Measurements from ENCODE around the gene NDEL1. TPM values are rescaled to one million over a fixed set of nuclear protein-coding genes. Genes with fewer than 3 reads are reported as not detected.
A peak's percentile ranks its signal among the peaks of the same experiment; 100 is the strongest.

NDEL1 gene
- polyA plus RNA-seq, 12 donors, result 38.3 to 97.3 (median 58.0) TPM; not detected in 1

DNA sequence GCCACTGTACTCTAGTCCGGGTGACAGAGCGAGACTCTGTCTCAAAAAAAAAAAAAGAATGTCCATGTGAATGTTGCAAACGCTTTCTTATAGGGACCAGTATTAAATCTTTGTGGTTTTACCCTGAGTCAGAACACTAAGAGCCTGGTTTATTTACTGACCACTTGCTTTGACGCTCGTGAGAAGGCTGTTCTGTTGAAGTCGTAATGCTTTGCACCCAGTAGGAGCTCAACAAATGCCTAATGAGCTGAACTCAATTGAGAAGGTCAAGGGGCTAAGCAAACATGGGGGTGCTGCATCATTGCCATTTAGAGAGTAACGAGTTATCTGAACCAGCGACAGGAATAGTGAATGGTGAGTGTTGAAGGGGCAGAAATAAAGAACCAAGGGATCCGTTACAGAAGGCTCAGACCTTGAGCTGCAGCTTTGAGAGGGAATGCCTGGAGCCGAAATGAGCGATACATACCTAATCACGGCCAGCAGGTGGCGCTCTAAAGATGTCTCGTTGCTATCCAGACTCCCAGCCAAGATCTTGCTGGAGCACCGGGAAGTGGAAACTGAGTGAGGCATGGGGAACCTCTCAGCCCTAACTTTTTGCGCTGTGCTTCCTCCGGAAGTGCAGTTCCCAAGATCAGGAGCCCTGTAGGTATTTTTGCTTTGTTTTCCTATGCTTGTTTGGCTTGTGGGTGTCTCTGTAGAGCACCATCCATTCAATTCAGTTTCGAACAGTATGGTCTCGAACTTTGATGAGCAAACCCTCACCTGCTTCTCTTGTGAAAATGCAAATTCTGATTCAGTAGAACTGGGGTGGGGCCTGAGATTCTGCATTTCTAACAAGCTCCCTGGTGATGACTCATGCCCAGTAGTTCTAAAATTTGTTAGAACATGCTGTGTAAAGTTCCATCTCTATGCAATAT lies 25.5 kb upstream of the NDEL1 start:
- DNase-seq, result peak; percentile 94

DNA sequence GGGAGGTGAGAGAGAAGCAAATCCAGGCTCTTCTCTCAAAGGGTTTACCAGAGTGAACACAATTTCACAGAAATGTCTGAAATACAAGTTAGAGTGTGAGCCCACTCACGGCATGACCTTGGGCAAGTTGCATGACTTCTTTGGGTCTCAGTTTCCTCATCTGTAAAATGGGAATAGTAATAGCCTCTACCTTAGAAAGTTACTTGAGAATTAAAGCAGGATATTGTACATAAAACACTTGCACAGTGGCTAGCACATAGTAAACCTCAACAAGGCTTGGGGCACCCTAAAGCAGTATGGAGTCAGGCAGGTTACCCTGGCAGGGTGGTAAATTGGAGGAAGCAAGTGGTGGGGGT lies 24.8 kb upstream of the NDEL1 start:
- no peak for DNase-seq

DNA sequence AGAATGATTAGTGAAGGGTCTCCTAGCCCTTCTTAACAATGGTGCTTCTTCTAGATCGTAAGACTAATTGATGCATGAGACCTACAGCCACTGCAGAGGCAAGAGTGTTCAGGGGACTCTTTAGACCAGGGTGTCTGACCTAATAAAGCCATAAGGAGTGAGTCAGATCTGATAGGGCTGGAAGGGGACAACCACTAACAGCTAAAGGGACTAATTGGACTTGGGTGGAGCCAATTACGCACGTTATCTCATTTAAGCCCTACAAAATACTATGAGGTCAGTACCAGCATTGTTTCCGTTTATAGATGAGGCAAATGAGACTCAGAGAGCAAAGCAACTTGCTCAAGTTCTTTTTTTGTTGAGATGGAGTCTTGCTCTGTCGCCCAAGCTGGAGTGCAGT lies 23.6 kb upstream of the NDEL1 start:
- DNase-seq, result no peak

DNA sequence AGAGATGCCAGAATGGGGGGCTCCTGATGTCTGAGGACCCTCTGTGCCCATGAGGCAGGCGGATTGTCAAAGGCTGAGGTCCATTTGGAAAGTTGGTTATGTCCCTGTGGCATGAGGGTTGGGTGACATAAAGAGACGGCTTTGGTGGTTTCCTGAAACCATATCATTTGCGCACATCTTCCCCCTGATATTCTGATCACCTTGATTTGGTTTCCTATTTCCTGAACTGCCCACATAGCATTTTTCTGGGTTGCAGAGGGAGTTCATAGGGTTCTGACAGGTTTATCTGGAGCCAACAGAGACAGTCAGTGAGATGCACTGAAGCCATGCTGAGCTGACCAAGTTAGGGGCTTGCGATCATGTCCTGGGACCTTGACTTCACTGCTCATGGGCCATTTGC lies 22.4 kb upstream of the NDEL1 start:
- DNase-seq, result no peak

DNA sequence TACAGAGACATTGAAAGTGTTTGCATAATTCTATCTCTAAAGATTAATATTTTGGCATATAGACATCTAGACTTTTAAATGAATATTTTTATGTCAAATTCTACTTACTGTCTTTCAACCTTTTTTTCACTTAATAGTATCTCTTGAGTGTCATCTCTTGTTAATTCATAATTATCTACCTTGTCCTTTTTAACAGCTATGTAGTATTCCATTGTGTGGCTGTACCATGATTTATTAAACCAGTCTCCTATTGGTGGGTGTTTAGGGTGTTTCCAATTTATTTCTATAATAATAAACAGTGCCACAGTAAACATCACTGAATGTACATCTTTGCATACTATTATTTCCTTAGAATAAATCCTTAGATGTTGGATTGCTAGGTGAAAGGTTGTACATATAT lies 21.7 kb upstream of the NDEL1 start:
- no peak for DNase-seq

DNA sequence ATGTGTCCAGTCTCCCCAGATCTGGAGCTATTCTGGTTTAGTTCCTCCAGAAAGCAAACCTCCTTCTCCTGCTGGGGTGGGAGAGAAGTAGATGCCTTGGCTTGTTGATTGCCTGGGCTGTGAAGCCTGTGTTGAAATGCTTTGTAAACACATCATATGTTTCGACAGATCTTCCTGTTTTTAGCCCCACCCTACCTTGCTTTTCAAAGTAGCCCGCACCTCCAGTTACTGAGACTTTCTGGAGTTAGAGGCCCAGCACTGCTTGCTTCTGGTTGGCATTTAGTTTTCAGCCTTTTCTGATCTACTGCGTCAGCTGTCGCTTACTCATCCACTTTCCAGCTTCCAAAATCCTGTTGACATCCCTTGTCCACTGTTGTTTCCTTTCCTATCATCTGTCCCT lies 17.9 kb upstream of the NDEL1 start:
- DNase-seq, result no peak

DNA sequence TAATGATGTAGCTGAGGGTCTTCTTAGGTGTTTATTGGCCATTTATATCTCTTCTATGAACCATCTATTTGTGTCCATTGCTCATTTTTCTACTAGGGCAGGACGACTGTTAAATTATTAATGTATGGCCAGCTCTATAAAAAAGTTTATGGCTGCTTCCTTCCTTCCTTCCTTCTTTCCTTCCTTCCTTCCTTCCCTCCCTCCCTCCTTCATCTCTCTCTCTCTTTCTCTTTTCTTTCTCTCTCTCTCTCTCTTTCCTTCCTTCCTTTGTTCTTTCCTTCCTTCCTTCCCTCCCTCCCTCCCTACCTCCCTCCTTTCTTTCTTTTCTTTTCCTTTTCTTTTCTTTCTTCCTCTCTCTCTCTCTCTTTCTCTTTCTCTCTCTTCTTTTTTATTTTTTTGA lies 17.2 kb upstream of the NDEL1 start:
- no peak for DNase-seq

DNA sequence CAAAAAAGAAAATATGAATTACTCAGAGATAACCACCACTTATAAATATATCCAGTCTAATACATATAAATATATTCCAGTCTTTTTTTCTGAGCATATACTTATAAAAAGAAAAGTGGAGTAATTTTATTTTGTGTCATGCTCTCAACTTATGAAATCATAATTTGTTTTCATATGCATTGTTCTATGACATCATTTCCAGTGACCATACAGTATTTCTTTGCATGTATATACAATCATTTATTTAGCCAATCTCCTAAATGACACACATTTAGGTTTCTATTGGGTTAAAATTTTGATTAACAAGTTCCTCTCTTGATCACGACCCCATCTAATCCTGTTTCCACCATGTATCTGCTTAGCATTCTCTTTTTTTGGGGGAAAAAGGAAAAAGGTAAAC lies 16.4 kb upstream of the NDEL1 start:
- no peak for DNase-seq

DNA sequence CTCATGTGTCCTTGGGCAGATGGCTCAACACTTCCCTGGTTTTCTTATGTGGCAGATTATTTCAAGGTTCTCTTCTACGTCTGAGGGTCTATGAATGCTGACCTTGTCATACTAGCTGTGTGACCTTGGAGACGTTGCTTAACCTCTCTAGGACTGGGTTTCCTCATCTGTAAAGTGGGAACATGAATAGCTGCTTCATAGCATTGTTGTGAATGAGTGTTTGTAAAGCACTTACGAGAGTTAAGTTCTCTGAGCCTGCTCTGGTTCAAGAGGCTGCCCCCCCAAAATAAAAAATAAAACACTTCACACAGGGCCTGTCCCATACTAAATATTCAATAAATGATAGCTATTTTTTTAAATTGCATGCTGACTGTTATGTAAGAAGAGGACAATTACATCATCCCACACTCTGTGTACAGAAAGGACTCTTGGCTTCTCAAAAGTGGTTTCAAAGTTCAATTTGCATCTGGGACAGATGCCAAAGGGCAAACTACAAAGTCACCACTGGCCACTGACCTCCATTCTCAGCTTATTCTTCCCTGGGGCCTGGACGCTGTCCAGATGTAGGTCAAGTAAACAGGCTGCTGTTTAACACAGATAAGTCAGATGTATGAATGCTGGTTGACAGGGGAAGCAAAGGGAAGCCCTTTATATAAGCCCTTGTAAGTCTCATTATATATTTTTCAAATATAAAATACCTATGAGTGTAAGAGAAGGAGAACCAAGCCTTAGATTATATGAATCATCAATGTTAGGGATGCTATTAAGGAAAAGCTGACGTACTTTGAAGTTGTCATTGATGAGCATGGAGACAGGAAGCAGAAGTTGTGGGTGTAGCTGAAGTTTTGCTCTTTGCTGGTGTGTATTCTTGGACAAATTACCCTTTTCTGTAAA lies 15.4 kb upstream of the NDEL1 start:
- peak; percentile 19 for DNase-seq

DNA sequence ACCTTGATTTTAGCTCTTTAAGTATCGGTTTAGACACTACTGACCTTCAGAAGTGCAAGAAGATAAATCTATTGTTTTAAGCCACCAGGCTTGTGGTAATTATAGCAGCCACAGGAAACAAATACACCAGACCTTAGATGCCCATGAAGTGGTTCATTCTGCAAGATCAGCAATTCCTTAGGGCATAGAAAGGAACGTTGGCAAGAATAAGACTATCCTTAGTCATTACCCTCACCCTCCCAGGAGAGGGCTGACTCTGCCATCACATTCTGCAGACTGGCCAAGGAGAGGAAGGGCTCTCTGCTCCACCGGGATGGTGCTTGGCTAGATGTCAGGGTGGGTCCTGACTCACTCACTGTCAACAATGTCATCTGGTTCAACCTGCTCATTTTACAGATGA lies 14.1 kb upstream of the NDEL1 start:
- no peak for DNase-seq

DNA sequence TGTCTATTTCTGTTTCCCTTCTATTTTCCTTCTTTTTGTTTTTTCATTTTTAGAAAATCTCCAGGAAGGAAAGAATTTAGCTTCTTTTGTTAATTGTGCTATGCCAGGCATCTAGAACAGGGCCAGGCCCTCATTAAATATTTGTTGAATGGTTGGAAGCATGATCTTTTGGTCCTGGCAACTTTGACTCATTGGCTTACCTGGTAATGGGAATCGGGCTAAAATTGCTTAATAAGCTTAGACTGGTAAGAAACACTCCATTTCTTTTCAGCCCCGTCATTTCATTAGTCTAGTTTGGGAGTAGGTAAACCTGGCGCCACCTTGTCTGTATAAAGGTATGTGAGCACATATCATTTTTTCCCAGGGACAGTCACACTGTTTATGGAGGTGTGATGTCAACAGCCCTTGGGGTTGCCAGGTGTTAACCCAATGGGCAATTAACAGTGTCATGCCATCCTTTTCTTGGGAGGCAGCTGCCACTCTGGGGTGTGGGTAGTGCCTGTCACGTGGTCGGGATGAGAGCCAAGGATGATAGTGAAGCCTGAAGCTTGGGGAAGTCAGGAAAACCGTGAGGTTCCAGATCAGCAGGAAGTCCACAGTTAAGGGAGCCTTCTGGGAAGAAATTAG lies 9.5 kb upstream of the NDEL1 start:
- DNase-seq, result no peak

DNA sequence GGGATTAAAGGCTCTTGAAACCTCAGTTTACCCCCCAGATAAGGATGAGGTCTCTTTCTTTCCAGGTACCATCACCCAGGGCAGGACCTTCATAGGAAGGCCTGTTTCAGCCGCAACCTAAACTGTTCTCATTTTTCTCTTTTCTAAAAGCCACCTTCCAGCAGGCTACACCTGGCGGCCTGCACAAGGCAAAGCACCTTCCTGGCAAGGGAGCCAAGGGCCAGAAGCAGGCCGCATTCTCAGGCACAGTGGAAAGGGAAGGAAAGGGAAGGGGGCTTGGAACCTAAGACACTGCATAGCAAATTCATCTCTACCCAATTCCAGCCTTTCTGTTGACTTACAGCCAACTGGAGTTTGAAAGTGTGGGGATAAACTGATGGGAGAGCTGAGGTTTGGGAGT lies 8.9 kb upstream of the NDEL1 start:
- DNase-seq, result no peak

DNA sequence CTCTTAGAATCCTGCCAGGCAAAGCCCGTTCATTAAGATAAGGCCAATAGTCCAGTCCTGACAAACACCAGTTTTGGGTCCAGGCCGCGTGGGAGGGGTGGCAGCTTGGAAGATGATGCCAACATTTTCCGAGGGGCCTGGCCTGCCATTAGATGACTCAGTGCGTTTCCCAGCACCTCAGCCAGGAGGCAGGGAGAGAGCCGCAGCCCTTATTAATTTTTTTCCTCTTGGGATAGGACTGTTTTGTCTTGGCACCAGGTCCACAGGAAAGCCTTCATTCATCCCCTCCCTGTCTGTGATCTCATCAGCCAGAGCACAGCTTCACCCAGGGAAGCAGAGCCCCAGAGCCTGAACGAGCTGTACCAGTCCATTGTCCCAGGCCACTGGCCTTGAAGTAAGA lies 4.7 kb upstream of the NDEL1 start:
- no peak for DNase-seq

DNA sequence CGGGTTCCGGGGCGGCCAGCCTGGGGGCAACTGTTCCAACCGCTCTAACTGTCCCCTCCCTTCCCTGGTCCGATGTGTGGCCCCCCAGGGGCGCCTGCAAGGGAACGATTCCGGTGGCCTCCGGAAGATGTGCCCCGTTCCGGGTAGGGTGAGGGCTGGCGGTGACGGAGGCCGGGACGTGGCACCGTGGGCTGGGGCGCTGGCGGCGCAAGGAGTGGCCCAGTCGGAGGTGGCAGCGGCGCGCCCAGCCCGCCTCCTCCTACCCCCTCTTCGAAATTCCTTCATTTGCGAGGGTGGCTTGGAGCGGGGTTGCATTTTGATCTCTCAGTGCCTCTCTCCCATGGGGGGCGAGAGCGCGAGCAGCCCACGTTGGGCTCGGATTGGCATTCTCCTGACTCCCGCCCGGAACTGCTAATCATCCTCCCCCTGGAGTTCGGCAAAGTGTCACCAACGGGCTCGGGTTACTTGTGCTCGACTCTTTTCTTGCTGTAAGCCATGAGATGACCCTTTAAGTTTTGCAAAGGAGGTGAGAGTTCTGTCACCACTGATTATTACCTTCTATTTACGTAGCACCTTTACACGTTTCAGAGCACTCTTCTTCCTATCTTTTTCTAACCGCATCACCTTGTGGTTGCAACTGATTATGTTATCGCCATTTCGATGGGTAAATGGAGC lies 622 bp downstream of the NDEL1 start:
- peak; percentile 64 for DNase-seq

DNA sequence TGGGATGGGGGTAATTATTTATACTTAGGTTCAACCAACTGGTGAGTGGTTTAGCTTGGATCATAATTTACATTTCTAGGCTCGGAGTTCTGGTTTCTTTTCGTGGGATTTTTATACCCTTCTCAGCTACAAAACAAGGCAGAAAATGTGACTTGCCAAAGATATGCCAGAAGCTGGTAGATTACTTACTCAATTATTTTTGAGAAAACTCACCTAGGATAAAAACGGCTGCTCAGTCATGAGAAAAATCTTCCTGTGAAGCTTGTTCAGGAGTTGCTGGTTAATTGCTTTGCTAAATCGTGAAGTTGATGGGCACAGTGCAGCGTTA lies 1.1 kb downstream of the NDEL1 start:
- DNase-seq, result peak; percentile 8

DNA sequence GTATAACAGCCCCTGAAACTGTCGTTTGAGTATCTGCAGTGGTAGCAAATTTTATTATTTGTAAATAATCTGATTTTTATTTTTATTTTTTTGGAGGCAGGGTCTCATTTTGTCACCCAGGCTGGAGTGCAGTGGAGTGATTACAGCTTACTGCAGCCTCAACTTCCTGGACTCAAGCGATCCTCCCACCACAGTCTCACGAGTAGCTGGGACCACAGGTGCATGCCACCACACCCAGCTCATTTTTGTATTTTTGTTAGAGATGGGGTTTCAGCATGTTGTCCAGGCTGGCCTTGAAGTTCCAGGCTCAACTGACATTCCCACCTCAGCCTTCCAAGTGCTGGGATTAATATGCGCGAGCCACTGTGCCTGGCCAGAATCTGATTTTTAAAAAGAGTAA lies 2.8 kb downstream of the NDEL1 start:
- DNase-seq, result no peak

DNA sequence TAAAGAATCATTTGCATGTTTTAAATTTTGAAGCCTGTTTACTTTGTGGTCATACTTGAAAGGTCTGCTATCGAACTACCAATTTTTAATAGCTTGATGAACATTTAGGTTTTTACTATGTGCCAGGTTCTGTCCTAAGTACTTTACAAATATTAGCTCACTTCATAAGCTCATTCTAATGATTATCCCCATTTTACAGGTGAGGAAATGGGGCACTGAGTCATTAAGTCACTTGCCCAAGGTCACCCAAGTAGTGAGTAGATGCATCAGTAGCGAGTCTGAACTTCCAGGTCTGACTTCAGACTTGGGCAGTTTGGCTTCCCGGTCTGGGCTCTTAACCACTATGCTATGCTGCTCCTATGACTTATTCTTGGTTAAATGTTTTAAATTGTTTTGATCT lies 4.0 kb downstream of the NDEL1 start:
- no peak for DNase-seq

DNA sequence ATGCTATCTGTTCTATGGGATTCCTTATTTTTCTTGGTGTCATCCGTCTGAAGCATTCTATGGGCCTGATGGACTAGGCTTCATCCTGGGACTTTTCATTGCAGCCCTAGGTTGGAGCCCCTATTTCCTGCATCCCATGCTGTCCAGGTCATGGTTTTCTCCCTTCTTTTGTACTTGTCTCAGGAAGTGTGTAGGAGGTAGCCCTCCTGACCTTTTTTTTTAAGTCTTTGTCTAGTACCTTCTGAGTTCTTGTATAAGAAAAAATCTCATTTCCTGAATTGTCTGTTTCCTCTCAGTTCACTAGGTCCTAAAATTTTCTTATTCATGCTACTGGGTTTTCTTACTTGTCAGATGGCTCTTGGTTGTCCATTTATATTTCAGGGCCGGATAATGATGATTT lies 6.0 kb downstream of the NDEL1 start:
- no peak for DNase-seq

DNA sequence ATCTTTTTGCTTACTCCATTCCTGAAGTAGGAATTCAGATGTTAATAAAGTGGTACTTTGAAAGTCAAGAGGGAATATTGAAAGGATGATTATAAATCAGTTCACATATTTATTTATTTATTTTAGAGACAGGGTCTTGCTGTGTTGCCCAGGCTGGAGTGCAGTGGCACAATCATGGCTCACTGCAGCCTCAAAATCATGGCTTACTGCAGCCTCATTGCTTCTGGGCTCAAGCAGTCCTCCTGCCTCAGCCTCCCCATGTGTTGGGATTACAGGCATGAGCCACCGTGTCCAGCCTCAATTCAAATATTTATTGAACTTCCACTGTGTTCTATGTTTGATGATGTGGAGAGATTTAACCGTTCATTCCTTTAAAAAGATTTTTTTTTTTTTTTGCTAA lies 6.6 kb downstream of the NDEL1 start:
- DNase-seq, result no peak

DNA sequence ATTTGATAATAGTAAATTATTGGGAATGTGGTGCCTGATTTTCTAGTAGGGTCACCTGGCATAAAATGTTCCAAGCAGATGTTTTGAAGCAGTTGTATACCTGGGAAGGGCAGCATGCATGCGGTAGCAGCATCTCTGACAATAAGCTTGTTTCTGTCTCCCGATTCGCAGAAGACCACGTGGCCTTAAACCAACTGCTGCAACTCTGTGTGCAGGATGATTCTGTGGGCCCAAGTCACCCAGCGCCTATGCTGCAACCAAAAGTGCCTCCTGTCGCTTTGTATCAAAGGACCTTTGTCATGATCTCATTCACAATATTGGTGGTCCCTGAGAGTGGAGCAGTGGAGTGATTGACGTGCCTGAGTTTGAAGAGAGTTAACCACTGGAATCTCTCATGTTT lies 8.1 kb downstream of the NDEL1 start:
- DNase-seq, result no peak

DNA sequence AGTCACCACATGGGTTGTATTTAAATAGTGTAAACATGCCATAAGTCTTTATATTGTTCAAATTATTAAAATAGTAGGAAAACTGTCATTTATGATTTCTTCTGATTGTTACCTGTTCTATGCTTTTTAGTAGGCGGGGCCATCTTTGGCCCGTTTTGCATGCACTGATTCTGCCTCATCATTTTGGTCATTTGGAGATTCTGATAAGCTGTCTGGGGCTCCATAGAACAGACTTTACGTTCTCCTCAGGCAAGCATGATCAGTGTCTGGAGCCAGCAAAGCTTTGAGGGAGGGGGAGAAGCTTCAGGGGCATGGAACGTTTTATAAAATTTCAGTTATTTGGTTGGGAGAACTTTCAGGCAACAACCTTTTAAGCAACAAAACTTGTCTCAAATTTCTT lies 8.8 kb downstream of the NDEL1 start:
- DNase-seq, result no peak

DNA sequence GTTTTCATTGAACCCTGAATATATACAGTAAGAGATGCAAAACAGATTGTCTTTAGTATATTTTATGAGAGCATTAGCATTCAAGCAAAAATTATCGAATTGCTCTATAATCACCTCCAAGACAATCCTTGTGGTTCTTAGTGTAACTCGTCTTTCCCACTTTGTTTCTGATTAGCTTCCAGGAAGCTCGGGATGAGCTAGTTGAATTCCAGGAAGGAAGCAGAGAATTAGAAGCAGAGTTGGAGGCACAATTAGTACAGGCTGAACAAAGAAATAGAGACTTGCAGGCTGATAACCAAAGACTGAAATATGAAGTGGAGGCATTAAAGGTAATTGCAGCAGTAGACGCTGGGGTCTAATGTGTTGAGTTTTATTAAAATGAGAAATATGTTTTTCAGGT lies 9.9 kb downstream of the NDEL1 start:
- no peak for DNase-seq

Measured in muscle of arm (tissue), 12 donors.